GM23338 (cell line): Measurements from ENCODE around the gene PDE4D. TPM values are rescaled to one million over a fixed set of nuclear protein-coding genes. Genes with fewer than 3 reads are reported as not detected.

Source experiments
- ATAC-seq: fragments of 200-7000 bp; cut with Tn5 transposase; 3 replicates; pipeline ENCODE4 v1.9.1; 2020
- DNase-seq: peaks from one replicate; pipeline ENCODE4 v3.0.0-alpha.2; 2015; ENCODE audit warnings: low spot score
- H2AFZ ChIP-seq: fragments of 200-600 bp; sonication (generic); 2 replicates; pipeline ENCODE4 v1.8.0; 2016; ENCODE audit warnings: antibody characterized with exemption, mild to moderate bottlenecking, moderate library complexity
- H3F3A ChIP-seq: fragments of 200-600 bp; sonication (generic); replicated peaks from 2 replicates; pipeline ENCODE4 v1.8.0; 2017; ENCODE audit warnings: antibody characterized with exemption, mixed run types, low read depth
- H3K27ac ChIP-seq: fragments of 200-600 bp; sonication (generic); 2 replicates; pipeline ENCODE4 v1.6.1; 2016; ENCODE audit warnings: low read depth
- H3K27me3 ChIP-seq: fragments of 200-600 bp; sonication (generic); 2 replicates; pipeline ENCODE4 v1.8.0; 2016; ENCODE audit warnings: mild to moderate bottlenecking, mixed run types, moderate library complexity; ENCODE audit not compliant: insufficient read depth
- H3K36me3 ChIP-seq: fragments of 200-600 bp; sonication (generic); 2 replicates; pipeline ENCODE4 v1.8.0; 2016; ENCODE audit warnings: mild to moderate bottlenecking; ENCODE audit not compliant: insufficient read depth
- H3K4me1 ChIP-seq: fragments of 200-600 bp; sonication (generic); 2 replicates; pipeline ENCODE4 v1.8.0; 2016; ENCODE audit warnings: mild to moderate bottlenecking, moderate library complexity; ENCODE audit not compliant: insufficient read depth
- H3K4me2 ChIP-seq: fragments of 200-600 bp; sonication (generic); 2 replicates; pipeline ENCODE4 v1.7.1; 2017; ENCODE audit warnings: mixed run types
- H3K4me3 ChIP-seq: fragments of 200-600 bp; sonication (generic); 2 replicates; pipeline ENCODE4 v1.6.1; 2016; ENCODE audit warnings: mixed run types
- H3K79me2 ChIP-seq: fragments of 200-600 bp; sonication (generic); replicated peaks from 2 replicates; pipeline ENCODE4 v1.8.0; 2017; ENCODE audit warnings: mild to moderate bottlenecking; ENCODE audit not compliant: insufficient read depth
- H3K9me2 ChIP-seq: fragments of 200-600 bp; sonication (generic); 2 replicates; pipeline ENCODE4 v1.8.0; 2017; ENCODE audit not compliant: insufficient read depth
- H4K20me1 ChIP-seq: fragments of 200-600 bp; sonication (generic); replicated peaks from 2 replicates; pipeline ENCODE4 v1.8.0; 2017; ENCODE audit warnings: mild to moderate bottlenecking; ENCODE audit not compliant: insufficient read depth
- H3K27ac Mint-ChIP-seq: 2 replicates; pipeline ENCODE4 v1.8.0; 2020; ENCODE audit warnings: inconsistent platforms, mild to moderate bottlenecking, moderate library complexity, mixed read lengths
- H3K27me3 Mint-ChIP-seq: 3 replicates; pipeline ENCODE4 v1.8.0; 2022; ENCODE audit warnings: low read depth, mild to moderate bottlenecking, moderate library complexity, mixed read lengths, inconsistent platforms; ENCODE audit not compliant: insufficient read depth, poor library complexity
- H3K36me3 Mint-ChIP-seq: 3 replicates; pipeline ENCODE4 v1.8.0; 2021; ENCODE audit warnings: low read depth, mild to moderate bottlenecking, inconsistent platforms, moderate library complexity, mixed read lengths
- H3K4me1 Mint-ChIP-seq: 3 replicates; pipeline ENCODE4 v1.8.0; 2020; ENCODE audit warnings: mild to moderate bottlenecking, inconsistent platforms, mixed read lengths
- H3K4me3 Mint-ChIP-seq: 3 replicates; pipeline ENCODE4 v1.8.0; 2021; ENCODE audit warnings: moderate library complexity, mild to moderate bottlenecking, inconsistent platforms, mixed read lengths
- H3K9me3 Mint-ChIP-seq: 3 replicates; pipeline ENCODE4 v1.8.0; 2020; ENCODE audit warnings: moderate library complexity, mild to moderate bottlenecking, inconsistent platforms, mixed read lengths
- CREB1 ChIP-seq: fragments of 250-450 bp; sonication (Bioruptor Pico); IDR thresholded peaks from 2 replicates; pipeline ENCODE4 v1.5.0; 2020; ENCODE audit warnings: low read depth, mild to moderate bottlenecking, moderate library complexity
- EZH2 ChIP-seq: fragments of 200-600 bp; sonication (generic); IDR thresholded peaks from one replicate; pipeline ENCODE4 v1.8.0; 2017; ENCODE audit warnings: antibody characterized with exemption, mild to moderate bottlenecking, low read depth; ENCODE audit not compliant: unreplicated experiment
- EZH2phosphoT487 ChIP-seq: fragments of 200-600 bp; sonication (generic); IDR thresholded peaks from one replicate; pipeline ENCODE4 v1.8.1; 2018; ENCODE audit warnings: antibody characterized with exemption; ENCODE audit not compliant: unreplicated experiment
- JUNB ChIP-seq: IDR thresholded peaks from one replicate; pipeline ENCODE4 v1.6.1; 2016; ENCODE audit warnings: antibody characterized with exemption; ENCODE audit not compliant: unreplicated experiment
- NANOG ChIP-seq: IDR thresholded peaks from 2 replicates; pipeline ENCODE4 v1.6.1; 2016; ENCODE audit warnings: antibody characterized with exemption, borderline replicate concordance
- POLR2AphosphoS5 ChIP-seq: IDR thresholded peaks from 2 replicates; pipeline ENCODE4 v1.6.1; 2016; ENCODE audit warnings: antibody characterized with exemption, low read depth
- STAT1 ChIP-seq: IDR thresholded peaks from one replicate; pipeline ENCODE4 v1.6.1; 2016; ENCODE audit warnings: antibody characterized with exemption; ENCODE audit not compliant: unreplicated experiment
- ZNF114 ChIP-seq: fragments of 250-450 bp; sonication (Bioruptor Pico); IDR thresholded peaks from 2 replicates; pipeline ENCODE4 v1.5.0; 2020; ENCODE audit warnings: mild to moderate bottlenecking, moderate library complexity
- ZNF331 ChIP-seq: fragments of 250-450 bp; sonication (Bioruptor Pico); IDR thresholded peaks from 2 replicates; pipeline ENCODE4 v1.5.0; 2020; ENCODE audit warnings: low read depth, mild to moderate bottlenecking, moderate library complexity
- polyA plus RNA-seq: library from polyadenylated mRNA; unstranded; fragments of >200 nt; fragmentation: Nextera tagmentation; extraction: Ambion mirVana; gene quantifications from 2 replicates; pipeline ENCODE4 v1.2.1, GENCODE V29; 2016
- total RNA-seq: library from RNA; depleted of rRNA; stranded (reverse); fragments of >200 nt; shearing (Covaris generic); gene quantifications from 2 replicates; pipeline ENCODE4 v1.2.3, GENCODE V29; 2014
- TF ChIP-seq, protein P1 (sequence below): IDR thresholded peaks from one replicate; pipeline ENCODE4 v1.6.1; 2018; ENCODE audit warnings: antibody characterized with exemption; ENCODE audit not compliant: unreplicated experiment
- TF ChIP-seq, protein P2 (sequence below): IDR thresholded peaks from 2 replicates; pipeline ENCODE4 v1.6.1; 2016; ENCODE audit warnings: antibody characterized with exemption
- TF ChIP-seq, protein P3 (sequence below), 2 experiments: fragments of 200-600 bp in 1 of 2; sonication (generic) in 1 of 2; conservative IDR thresholded peaks; 2 replicates each; pipeline versions ENCODE4 v1.5.1 to v1.6.1; 2016 to 2017; ENCODE audit warnings: antibody characterized with exemption in 2 of 2, low read depth in 2 of 2, mild to moderate bottlenecking in 2 of 2, moderate library complexity in 1 of 2
- TF ChIP-seq, protein P4 (sequence below): fragments of 250-450 bp; sonication (Bioruptor Pico); IDR thresholded peaks from 2 replicates; pipeline ENCODE4 v1.5.0; 2020; ENCODE audit warnings: mild to moderate bottlenecking, moderate library complexity

PDE4D gene
- total and polyA plus RNA-seq, 2 experiments from 2014 or later: 2.1 to 4.7 TPM

DNA sequence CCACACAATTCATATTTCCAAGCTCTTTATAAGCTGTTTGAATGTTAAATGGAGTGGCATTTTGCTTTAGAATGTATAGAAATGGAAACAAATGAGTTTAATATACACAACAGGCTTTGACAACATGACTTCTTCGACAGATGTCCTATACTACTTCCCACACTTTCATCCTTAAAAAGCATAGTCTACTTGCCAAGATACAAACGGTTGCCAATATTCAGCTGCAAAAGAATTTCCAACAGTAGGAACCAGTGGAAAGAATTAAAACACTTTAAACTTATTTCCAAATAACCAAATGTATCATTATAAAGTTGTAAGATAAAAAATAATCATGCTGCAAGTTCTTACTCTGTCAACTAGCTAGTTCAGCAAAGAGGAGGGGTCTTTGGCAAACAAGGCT is 456.4 kb downstream of the PDE4D start:
- no peaks in the 10 kb centered on the region for H3K36me3 Mint-ChIP-seq
- Histone ChIP-seq H3K4me1 (no peaks in the 10 kb centered on the region), H3K4me3 (no peak overlapping the region), H3K9me2 (peaks cover 2% of the 10 kb centered on the region; the same call in 1 of the 2 replicates), H4K20me1 (no peaks in the 10 kb centered on the region), H3K27me3 (no peaks in the 10 kb centered on the region), H3K27ac (no peak overlapping the region), H2AFZ (no peak overlapping the region), H3K4me2 (no peak overlapping the region), H3F3A (no peaks in the 10 kb centered on the region), H3K79me2 (no peaks in the 10 kb centered on the region), H3K36me3 (no peaks in the 10 kb centered on the region)
- no peak overlapping the region for H3K4me3 Mint-ChIP-seq
- no peaks in the 10 kb centered on the region for H3K9me3 Mint-ChIP-seq
- TF ChIP-seq ZNF114 (CRISPR knock-in tag) (no peak), JUNB (no peak), NANOG (no peak), STAT1 (no peak), EZH2phosphoT487 (no peak), ZNF331 (CRISPR knock-in tag) (no peak), EZH2 (no peak), CREB1 (CRISPR knock-in tag) (no peak), POLR2AphosphoS5 (no peak)
- TF ChIP-seq, protein P1, sequence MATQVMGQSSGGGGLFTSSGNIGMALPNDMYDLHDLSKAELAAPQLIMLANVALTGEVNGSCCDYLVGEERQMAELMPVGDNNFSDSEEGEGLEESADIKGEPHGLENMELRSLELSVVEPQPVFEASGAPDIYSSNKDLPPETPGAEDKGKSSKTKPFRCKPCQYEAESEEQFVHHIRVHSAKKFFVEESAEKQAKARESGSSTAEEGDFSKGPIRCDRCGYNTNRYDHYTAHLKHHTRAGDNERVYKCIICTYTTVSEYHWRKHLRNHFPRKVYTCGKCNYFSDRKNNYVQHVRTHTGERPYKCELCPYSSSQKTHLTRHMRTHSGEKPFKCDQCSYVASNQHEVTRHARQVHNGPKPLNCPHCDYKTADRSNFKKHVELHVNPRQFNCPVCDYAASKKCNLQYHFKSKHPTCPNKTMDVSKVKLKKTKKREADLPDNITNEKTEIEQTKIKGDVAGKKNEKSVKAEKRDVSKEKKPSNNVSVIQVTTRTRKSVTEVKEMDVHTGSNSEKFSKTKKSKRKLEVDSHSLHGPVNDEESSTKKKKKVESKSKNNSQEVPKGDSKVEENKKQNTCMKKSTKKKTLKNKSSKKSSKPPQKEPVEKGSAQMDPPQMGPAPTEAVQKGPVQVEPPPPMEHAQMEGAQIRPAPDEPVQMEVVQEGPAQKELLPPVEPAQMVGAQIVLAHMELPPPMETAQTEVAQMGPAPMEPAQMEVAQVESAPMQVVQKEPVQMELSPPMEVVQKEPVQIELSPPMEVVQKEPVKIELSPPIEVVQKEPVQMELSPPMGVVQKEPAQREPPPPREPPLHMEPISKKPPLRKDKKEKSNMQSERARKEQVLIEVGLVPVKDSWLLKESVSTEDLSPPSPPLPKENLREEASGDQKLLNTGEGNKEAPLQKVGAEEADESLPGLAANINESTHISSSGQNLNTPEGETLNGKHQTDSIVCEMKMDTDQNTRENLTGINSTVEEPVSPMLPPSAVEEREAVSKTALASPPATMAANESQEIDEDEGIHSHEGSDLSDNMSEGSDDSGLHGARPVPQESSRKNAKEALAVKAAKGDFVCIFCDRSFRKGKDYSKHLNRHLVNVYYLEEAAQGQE: no peak
- TF ChIP-seq, protein P2, sequence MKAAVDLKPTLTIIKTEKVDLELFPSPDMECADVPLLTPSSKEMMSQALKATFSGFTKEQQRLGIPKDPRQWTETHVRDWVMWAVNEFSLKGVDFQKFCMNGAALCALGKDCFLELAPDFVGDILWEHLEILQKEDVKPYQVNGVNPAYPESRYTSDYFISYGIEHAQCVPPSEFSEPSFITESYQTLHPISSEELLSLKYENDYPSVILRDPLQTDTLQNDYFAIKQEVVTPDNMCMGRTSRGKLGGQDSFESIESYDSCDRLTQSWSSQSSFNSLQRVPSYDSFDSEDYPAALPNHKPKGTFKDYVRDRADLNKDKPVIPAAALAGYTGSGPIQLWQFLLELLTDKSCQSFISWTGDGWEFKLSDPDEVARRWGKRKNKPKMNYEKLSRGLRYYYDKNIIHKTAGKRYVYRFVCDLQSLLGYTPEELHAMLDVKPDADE: no peak
- TF ChIP-seq, protein P3, sequence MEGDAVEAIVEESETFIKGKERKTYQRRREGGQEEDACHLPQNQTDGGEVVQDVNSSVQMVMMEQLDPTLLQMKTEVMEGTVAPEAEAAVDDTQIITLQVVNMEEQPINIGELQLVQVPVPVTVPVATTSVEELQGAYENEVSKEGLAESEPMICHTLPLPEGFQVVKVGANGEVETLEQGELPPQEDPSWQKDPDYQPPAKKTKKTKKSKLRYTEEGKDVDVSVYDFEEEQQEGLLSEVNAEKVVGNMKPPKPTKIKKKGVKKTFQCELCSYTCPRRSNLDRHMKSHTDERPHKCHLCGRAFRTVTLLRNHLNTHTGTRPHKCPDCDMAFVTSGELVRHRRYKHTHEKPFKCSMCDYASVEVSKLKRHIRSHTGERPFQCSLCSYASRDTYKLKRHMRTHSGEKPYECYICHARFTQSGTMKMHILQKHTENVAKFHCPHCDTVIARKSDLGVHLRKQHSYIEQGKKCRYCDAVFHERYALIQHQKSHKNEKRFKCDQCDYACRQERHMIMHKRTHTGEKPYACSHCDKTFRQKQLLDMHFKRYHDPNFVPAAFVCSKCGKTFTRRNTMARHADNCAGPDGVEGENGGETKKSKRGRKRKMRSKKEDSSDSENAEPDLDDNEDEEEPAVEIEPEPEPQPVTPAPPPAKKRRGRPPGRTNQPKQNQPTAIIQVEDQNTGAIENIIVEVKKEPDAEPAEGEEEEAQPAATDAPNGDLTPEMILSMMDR (conservative IDR thresholded peaks at IDR 0.05; ENCODE audit: low read depth in 2 of 2): no peak
- TF ChIP-seq, protein P4, sequence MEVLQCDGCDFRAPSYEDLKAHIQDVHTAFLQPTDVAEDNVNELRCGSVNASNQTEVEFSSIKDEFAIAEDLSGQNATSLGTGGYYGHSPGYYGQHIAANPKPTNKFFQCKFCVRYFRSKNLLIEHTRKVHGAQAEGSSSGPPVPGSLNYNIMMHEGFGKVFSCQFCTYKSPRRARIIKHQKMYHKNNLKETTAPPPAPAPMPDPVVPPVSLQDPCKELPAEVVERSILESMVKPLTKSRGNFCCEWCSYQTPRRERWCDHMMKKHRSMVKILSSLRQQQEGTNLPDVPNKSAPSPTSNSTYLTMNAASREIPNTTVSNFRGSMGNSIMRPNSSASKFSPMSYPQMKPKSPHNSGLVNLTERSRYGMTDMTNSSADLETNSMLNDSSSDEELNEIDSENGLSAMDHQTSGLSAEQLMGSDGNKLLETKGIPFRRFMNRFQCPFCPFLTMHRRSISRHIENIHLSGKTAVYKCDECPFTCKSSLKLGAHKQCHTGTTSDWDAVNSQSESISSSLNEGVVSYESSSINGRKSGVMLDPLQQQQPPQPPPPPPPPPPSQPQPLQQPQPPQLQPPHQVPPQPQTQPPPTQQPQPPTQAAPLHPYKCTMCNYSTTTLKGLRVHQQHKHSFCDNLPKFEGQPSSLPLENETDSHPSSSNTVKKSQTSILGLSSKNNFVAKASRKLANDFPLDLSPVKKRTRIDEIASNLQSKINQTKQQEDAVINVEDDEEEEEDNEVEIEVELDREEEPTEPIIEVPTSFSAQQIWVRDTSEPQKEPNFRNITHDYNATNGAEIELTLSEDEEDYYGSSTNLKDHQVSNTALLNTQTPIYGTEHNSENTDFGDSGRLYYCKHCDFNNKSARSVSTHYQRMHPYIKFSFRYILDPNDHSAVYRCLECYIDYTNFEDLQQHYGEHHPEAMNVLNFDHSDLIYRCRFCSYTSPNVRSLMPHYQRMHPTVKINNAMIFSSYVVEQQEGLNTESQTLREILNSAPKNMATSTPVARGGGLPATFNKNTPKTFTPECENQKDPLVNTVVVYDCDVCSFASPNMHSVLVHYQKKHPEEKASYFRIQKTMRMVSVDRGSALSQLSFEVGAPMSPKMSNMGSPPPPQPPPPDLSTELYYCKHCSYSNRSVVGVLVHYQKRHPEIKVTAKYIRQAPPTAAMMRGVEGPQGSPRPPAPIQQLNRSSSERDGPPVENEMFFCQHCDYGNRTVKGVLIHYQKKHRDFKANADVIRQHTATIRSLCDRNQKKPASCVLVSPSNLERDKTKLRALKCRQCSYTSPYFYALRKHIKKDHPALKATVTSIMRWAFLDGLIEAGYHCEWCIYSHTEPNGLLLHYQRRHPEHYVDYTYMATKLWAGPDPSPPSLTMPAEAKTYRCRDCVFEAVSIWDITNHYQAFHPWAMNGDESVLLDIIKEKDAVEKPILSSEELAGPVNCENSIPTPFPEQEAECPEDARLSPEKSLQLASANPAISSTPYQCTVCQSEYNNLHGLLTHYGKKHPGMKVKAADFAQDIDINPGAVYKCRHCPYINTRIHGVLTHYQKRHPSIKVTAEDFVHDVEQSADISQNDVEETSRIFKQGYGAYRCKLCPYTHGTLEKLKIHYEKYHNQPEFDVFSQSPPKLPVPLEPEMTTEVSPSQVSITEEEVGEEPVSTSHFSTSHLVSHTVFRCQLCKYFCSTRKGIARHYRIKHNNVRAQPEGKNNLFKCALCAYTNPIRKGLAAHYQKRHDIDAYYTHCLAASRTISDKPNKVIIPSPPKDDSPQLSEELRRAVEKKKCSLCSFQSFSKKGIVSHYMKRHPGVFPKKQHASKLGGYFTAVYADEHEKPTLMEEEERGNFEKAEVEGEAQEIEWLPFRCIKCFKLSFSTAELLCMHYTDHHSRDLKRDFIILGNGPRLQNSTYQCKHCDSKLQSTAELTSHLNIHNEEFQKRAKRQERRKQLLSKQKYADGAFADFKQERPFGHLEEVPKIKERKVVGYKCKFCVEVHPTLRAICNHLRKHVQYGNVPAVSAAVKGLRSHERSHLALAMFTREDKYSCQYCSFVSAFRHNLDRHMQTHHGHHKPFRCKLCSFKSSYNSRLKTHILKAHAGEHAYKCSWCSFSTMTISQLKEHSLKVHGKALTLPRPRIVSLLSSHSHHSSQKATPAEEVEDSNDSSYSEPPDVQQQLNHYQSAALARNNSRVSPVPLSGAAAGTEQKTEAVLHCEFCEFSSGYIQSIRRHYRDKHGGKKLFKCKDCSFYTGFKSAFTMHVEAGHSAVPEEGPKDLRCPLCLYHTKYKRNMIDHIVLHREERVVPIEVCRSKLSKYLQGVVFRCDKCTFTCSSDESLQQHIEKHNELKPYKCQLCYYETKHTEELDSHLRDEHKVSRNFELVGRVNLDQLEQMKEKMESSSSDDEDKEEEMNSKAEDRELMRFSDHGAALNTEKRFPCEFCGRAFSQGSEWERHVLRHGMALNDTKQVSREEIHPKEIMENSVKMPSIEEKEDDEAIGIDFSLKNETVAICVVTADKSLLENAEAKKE: no peak
- no peak for DNase-seq
- H3K27me3 Mint-ChIP-seq: no peaks in the 10 kb centered on the region
- H3K27ac Mint-ChIP-seq: no peak overlapping the region
- no peak for ATAC-seq
- no peaks in the 10 kb centered on the region for H3K4me1 Mint-ChIP-seq
